Smooth muscle cell of the pulmonary artery (primary cell): ENCODE results near the gene PKP2. TPM values are rescaled to one million over a fixed set of nuclear protein-coding genes. Genes with fewer than 3 reads are reported as not detected.

Experiments used
- total RNA-seq: library from RNA; depleted of rRNA; stranded (reverse); fragments of >200 nt; gene quantifications from 2 replicates; pipeline ENCODE4 v1.2.3, GENCODE V29; 2014

The PKP2 gene
- 1.8 and 3.4 TPM in 2 replicates for total RNA-seq

GRCh38 chr12:32896432-32897280, at the start of gene PKP2:
Gene PKP2 (minus strand): TSS chr12:32896777. CDS start chr12:32896731, 46 bp downstream.

GRCh38 chr12:32755654-32756475, 140.7 kb downstream of the PKP2 start, which contains the start of gene YARS2:
Gene YARS2 (minus strand): TSS chr12:32755897. CDS start chr12:32755874, 23 bp downstream.

Other genes with a start within 250 kb of the PKP2 start
- 67.2 and 88.4 TPM in 2 replicates for gene DNM1L, start 217.5 kb downstream of the PKP2 start, total RNA-seq
- 22.3 and 22.7 TPM in 2 replicates for gene YARS2, start 140.9 kb downstream of the PKP2 start, total RNA-seq